Measurements from ENCODE around the gene TRMT10C. TPM values are rescaled to one million over a fixed set of nuclear protein-coding genes. Genes with fewer than 3 reads are reported as not detected.

Gene TRMT10C
- total RNA-seq, 2 donors from 2014 or later: 18.0 to 21.8 TPM

GRCh38 chr3:101574388-101575112 is 12.9 kb downstream of the TRMT10C start:
- no peaks in the 10 kb centered on the region for H3K9me3 ChIP-seq
- peak overlapping the region; percentile 97 for H3K27ac ChIP-seq
- H3K4me1 ChIP-seq: peaks cover 8% of the 10 kb centered on the region
- no peaks in the 10 kb centered on the region for H3K27me3 ChIP-seq
- TF ChIP-seq CTCF (IDR thresholded peaks at IDR 0.05): no peak
- peak overlapping the region; percentile 99 for H3K9ac ChIP-seq (ENCODE audit: low read depth in 2 of 2, low read length in 2 of 2)
- peak overlapping the region; percentile 92 for H3K4me3 ChIP-seq
- intact Hi-C loops (cut with DNase I): loop anchor here (5.0 kb wide), 1 partner anchor 103 kb away; the partner anchor contains the start of gene ZBTB11
- H3K36me3 ChIP-seq: no peaks in the 10 kb centered on the region
- DNase-seq: peak; percentile 53

- no peak for TF ChIP-seq CTCF (IDR thresholded peaks at IDR 0.05)
- H3K9me3 ChIP-seq: no peaks in the 10 kb centered on the region
- H3K36me3 ChIP-seq: no peaks in the 10 kb centered on the region
- no peak overlapping the region for H3K4me3 ChIP-seq
- intact Hi-C loops (cut with DNase I): loop anchor here (5.0 kb wide), 1 partner anchor 100 kb away; the partner anchor contains the start of gene ZBTB11
- H3K27me3 ChIP-seq: no peaks in the 10 kb centered on the region
- no peak for DNase-seq
- no peak overlapping the region for H3K9ac ChIP-seq (ENCODE audit: low read depth in 2 of 2, low read length in 2 of 2)
- H3K4me1 ChIP-seq: peaks cover 8% of the 10 kb centered on the region
- no peak overlapping the region for H3K27ac ChIP-seq
Observed at GRCh38 chr3:101577286-101577685, 15.6 kb downstream of the TRMT10C start.

GRCh38 chr3:101588616-101589015 is 26.9 kb downstream of the TRMT10C start:
- no peak overlapping the region for H3K9ac ChIP-seq (ENCODE audit: low read depth in 2 of 2, low read length in 2 of 2)
- H3K27ac ChIP-seq: no peak overlapping the region
- DNase-seq: no peak
- intact Hi-C loops (cut with DNase I): no loop called here
- no peak for TF ChIP-seq CTCF (IDR thresholded peaks at IDR 0.05)
- no peaks in the 10 kb centered on the region for H3K27me3 ChIP-seq
- H3K4me1 ChIP-seq: no peaks in the 10 kb centered on the region
- no peak overlapping the region for H3K4me3 ChIP-seq
- no peaks in the 10 kb centered on the region for H3K9me3 ChIP-seq
- H3K36me3 ChIP-seq: no peaks in the 10 kb centered on the region

GRCh38 chr3:101591071-101591470 is 29.4 kb downstream of the TRMT10C start:
- H3K27ac ChIP-seq: no peak overlapping the region
- H3K36me3 ChIP-seq: no peaks in the 10 kb centered on the region
- no peaks in the 10 kb centered on the region for H3K27me3 ChIP-seq
- no peak overlapping the region for H3K9ac ChIP-seq (ENCODE audit: low read depth in 2 of 2, low read length in 2 of 2)
- H3K9me3 ChIP-seq: no peaks in the 10 kb centered on the region
- TF ChIP-seq CTCF (IDR thresholded peaks at IDR 0.05): no peak
- intact Hi-C loops (cut with DNase I): no loop called here
- DNase-seq: no peak
- no peak overlapping the region for H3K4me3 ChIP-seq
- no peaks in the 10 kb centered on the region for H3K4me1 ChIP-seq

- Histone ChIP-seq H3K9ac (ENCODE audit: low read depth in 2 of 2, low read length in 2 of 2) (no peak overlapping the region), H3K36me3 (no peaks in the 10 kb centered on the region), H3K9me3 (no peaks in the 10 kb centered on the region), H3K27ac (no peak overlapping the region), H3K4me3 (no peak overlapping the region), H3K27me3 (no peaks in the 10 kb centered on the region), H3K4me1 (no peaks in the 10 kb centered on the region)
- intact Hi-C loops (cut with DNase I): no loop called here
- TF ChIP-seq CTCF (IDR thresholded peaks at IDR 0.05): no peak
- no peak for DNase-seq
Observed at GRCh38 chr3:101602731-101603130, 41.1 kb downstream of the TRMT10C start.
